GM10847 (cell line): ENCODE data around the gene BTN3A1.

Experiments used
- POLR2A ChIP-seq: IDR thresholded peaks from 2 replicates; pipeline ENCODE4 v1.6.1; 2011; ENCODE audit not compliant: insufficient read length; ENCODE audit errors: extremely low read depth

Gene BTN3A1

GRCh38 chr6:26452631-26453235, 50.7 kb downstream of the BTN3A1 start:
- TF ChIP-seq POLR2A: no peak

GRCh38 chr6:26454631-26455030, 52.6 kb downstream of the BTN3A1 start:
- TF ChIP-seq POLR2A: no peak

GRCh38 chr6:26455357-26455970, 53.4 kb downstream of the BTN3A1 start:
- no peak for TF ChIP-seq POLR2A

- TF ChIP-seq POLR2A: no peak
Observed at GRCh38 chr6:26457264-26457805, 55.3 kb downstream of the BTN3A1 start.

- TF ChIP-seq POLR2A: no peak
Observed at GRCh38 chr6:26457806-26458688, 56.0 kb downstream of the BTN3A1 start, which contains the start of gene BTN2A1. TSS of gene BTN2A1 (plus strand) at chr6:26457955. CDS start at chr6:26458637, 682 bp downstream.

- no peak for TF ChIP-seq POLR2A
Observed at GRCh38 chr6:26459023-26459810, 57.1 kb downstream of the BTN3A1 start.

GRCh38 chr6:26464014-26464413, 61.9 kb downstream of the BTN3A1 start:
- no peak for TF ChIP-seq POLR2A

GRCh38 chr6:26464416-26465131, 62.5 kb downstream of the BTN3A1 start:
- TF ChIP-seq POLR2A: no peak
